CD4-positive, alpha-beta memory T cell (primary cell): ENCODE results near the gene TSHZ2. TPM values are rescaled to one million over a fixed set of nuclear protein-coding genes. Genes with fewer than 3 reads are reported as not detected.

ENCODE experiments used
- CTCF ChIA-PET: fragments of 350-600 bp; sonication (Branson Sonifier 250); formaldehyde crosslinking; loops from one replicate; lab custom pipeline; 2021; ENCODE audit warnings: inconsistent platforms; ENCODE audit not compliant: partially characterized antibody; lab: Charles Lee
- POLR2A ChIA-PET: fragments of 350-600 bp; sonication (Branson Sonifier 250); formaldehyde crosslinking; loops from one replicate; lab custom pipeline; 2021; ENCODE audit not compliant: partially characterized antibody; lab: Charles Lee
- DNase-seq, 5 donors: peaks; one replicate each; pipeline versions ENCODE4 v3.0.0 to v3.0.0-alpha.2; 2020 to 2022; ENCODE audit warnings: mixed read lengths in 1 of 5
- H3K27ac ChIP-seq: one replicate; pipeline ENCODE4 v1.7.0; 2013; ENCODE audit warnings: low read depth, low read length
- H3K27me3 ChIP-seq: 2 replicates; pipeline ENCODE4 v1.7.0; 2013; ENCODE audit warnings: mild to moderate bottlenecking, low read length, moderate library complexity; ENCODE audit not compliant: insufficient read depth
- H3K36me3 ChIP-seq: 2 replicates; pipeline ENCODE4 v1.7.0; 2013; ENCODE audit warnings: mild to moderate bottlenecking, low read length, moderate library complexity; ENCODE audit not compliant: insufficient read depth
- H3K4me1 ChIP-seq: 2 replicates; pipeline ENCODE4 v1.7.0; 2013; ENCODE audit warnings: mild to moderate bottlenecking, low read length, moderate library complexity; ENCODE audit not compliant: insufficient read depth
- H3K4me3 ChIP-seq, 2 donors: one replicate each; pipeline ENCODE4 v1.7.0; 2013; ENCODE audit warnings: low read length in 2 of 2, mild to moderate bottlenecking in 1 of 2
- H3K9me3 ChIP-seq, 2 donors: one replicate each; pipeline ENCODE4 v1.7.0; 2013; ENCODE audit warnings: low read length in 2 of 2, control low read depth in 1 of 2; ENCODE audit not compliant: control insufficient read depth in 1 of 2
- H3K27ac Mint-ChIP-seq, 7 donors: one replicate each; pipeline ENCODE4 v1.8.0; 2020 to 2021; ENCODE audit warnings: mixed read lengths in 7 of 7, mild to moderate bottlenecking in 6 of 7, inconsistent platforms in 3 of 7, moderate library complexity in 3 of 7
- H3K27me3 Mint-ChIP-seq, 2 donors: one replicate each; pipeline ENCODE4 v1.8.0; 2020 to 2021; ENCODE audit warnings: mixed read lengths in 2 of 2
- H3K36me3 Mint-ChIP-seq, 2 donors: one replicate each; pipeline ENCODE4 v1.8.0; 2020 to 2021; ENCODE audit warnings: mixed read lengths in 2 of 2, inconsistent platforms in 1 of 2, mild to moderate bottlenecking in 1 of 2
- H3K4me1 Mint-ChIP-seq, 4 donors: one replicate each; pipeline ENCODE4 v1.8.0; 2020 to 2021; ENCODE audit warnings: mixed read lengths in 4 of 4, mild to moderate bottlenecking in 1 of 4
- H3K4me3 Mint-ChIP-seq, 8 donors: one replicate each; pipeline ENCODE4 v1.8.0; 2020 to 2021; ENCODE audit warnings: mixed read lengths in 8 of 8, mild to moderate bottlenecking in 7 of 8, moderate library complexity in 6 of 8, inconsistent platforms in 3 of 8
- H3K9me3 Mint-ChIP-seq, 8 donors: one replicate each; pipeline ENCODE4 v1.8.0; 2020 to 2021; ENCODE audit warnings: mixed read lengths in 8 of 8, mild to moderate bottlenecking in 5 of 8, inconsistent platforms in 3 of 8, moderate library complexity in 1 of 8
- intact Hi-C: fragments of 100-400 bp; cut with micrococcal nuclease; formaldehyde crosslinking; loops from one replicate; pipeline ENCODE4 v1.15.1; 2023
- polyA plus RNA-seq, 2 donors: library from polyadenylated mRNA; unstranded; fragments of 300-500 nt; fragmentation: Illumina TruSeq; gene quantifications; one replicate each; pipeline ENCODE4 v1.2.3, GENCODE V29; 2021
- total RNA-seq, 2 experiments: library from RNA; stranded (reverse); gene quantifications; one replicate each; pipeline ENCODE4 v1.2.3, GENCODE V29; 2021

The TSHZ2 gene
- total and polyA plus RNA-seq, 4 experiments from 2014 or later = 2.3 to 31.8 (median 17.1) TPM

DNA sequence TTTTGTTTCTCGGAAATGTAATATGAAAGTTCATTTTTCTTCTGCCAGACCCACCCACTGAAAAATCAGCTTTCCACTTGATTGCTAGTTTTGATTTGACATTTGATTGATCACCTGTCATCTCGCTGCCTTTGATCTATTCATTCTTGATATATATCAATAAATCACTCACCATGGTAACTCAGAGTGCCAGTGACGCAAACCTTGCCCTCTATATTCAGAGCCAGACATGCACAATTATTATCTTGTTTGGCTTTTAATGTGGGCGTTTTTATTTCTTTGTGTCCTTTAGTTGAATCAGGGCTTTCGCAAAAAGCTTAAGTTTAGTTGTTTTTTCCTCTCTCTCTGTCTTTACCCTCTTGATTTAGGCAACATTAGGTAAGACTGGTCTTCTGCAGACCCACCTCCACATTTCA is 2.0 kb downstream of the TSHZ2 start:
- Histone ChIP-seq H3K4me1 (peaks cover 44% of the 10 kb centered on the region), H3K36me3 (no peaks in the 10 kb centered on the region), H3K9me3 (no peaks in the 10 kb centered on the region), H3K27ac (peak overlapping the region; percentile 71), H3K27me3 (no peaks in the 10 kb centered on the region), H3K4me3 (peak overlapping the region; percentile 26 to 63)
- peaks cover 5 to 30% of the 10 kb centered on the region in 2 donors for H3K27me3 Mint-ChIP-seq
- intact Hi-C loops = loop anchor here (2.0 to 10.0 kb wide), 4 partner anchors 48 to 973 kb away; no protein-coding TSS in a partner anchor
- POLR2A ChIA-PET = interaction anchor here (0.9 to 5.7 kb wide), 8 partner anchors 9 to 569 kb away, joined by 3 to 111 read pairs (median 5); no protein-coding TSS in a partner anchor
- H3K36me3 Mint-ChIP-seq = peaks cover 0 to 10% of the 10 kb centered on the region in 2 donors
- peak; percentile 40 to 76 (median 65) for DNase-seq
- H3K27ac Mint-ChIP-seq = peak overlapping the region; percentile 89 to 98 (median 96)
- peaks cover 15 to 65% (median 37%) of the 10 kb centered on the region in 4 donors for H3K4me1 Mint-ChIP-seq
- H3K4me3 Mint-ChIP-seq = peak overlapping the region; percentile 91 to 98 (median 96)
- CTCF ChIA-PET = interaction anchor here (3.4 kb wide), 1 partner anchor 28 kb away, joined by 21 read pairs; no protein-coding TSS in a partner anchor
- peaks cover 0 to 3% (median 0%) of the 10 kb centered on the region in 8 donors for H3K9me3 Mint-ChIP-seq

DNA sequence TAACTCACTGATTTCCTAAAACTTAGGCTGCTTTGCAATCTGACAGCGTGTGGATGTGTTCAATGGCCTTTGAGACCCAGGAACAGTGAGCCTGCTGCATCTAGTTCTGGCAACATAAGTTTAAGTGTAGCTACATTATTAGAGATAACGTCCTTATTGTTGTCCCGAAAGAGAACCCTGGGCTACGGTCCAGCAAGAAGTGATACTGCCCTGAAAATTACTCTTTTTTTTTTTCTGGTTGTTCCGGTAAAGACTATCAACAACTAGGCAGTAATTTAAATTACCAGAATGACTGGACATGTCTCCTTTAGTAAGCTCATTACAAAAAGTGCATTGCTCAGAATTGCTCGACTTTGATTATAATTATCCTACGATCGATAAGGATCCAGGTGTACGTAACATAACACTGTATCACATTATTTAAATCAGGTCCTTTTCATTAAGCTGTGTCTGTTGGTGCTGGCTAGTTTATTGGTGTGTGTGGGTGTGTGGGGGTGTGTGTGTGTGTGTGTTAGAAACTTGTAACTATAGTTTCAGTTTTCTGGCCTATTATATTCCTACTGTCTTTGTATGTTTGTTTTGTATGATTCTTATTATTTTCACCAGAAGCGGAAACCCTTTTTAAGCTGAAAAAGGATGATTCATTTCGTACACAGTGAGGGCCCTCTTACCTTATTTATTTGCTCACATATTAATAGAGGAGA is 3.0 kb downstream of the TSHZ2 start:
- Histone ChIP-seq H3K27ac (peak overlapping the region; percentile 71), H3K27me3 (no peaks in the 10 kb centered on the region), H3K4me3 (peak overlapping the region in 1 of 2 donors; percentile 33), H3K9me3 (no peaks in the 10 kb centered on the region), H3K36me3 (no peaks in the 10 kb centered on the region), H3K4me1 (peaks cover 51% of the 10 kb centered on the region)
- ChIA-PET CTCF (interaction anchor here (0.8 to 3.4 kb wide), 2 partner anchors 27 to 565 kb away, joined by 3 to 21 read pairs; no protein-coding TSS in a partner anchor), POLR2A (interaction anchor here (0.7 to 5.7 kb wide), 7 partner anchors 8 to 565 kb away, joined by 3 to 111 read pairs (median 5); no protein-coding TSS in a partner anchor)
- peaks cover 5 to 30% of the 10 kb centered on the region in 2 donors for H3K27me3 Mint-ChIP-seq
- intact Hi-C loops = loop anchor here (1.0 to 10.0 kb wide), 3 partner anchors 26 to 662 kb away; no protein-coding TSS in a partner anchor
- peaks cover 20 to 66% (median 39%) of the 10 kb centered on the region in 4 donors for H3K4me1 Mint-ChIP-seq
- H3K27ac Mint-ChIP-seq = peak overlapping the region; percentile 71 to 98 (median 95)
- peaks cover 0 to 10% of the 10 kb centered on the region in 2 donors for H3K36me3 Mint-ChIP-seq
- H3K4me3 Mint-ChIP-seq = peak overlapping the region; percentile 59 to 98 (median 96)
- peaks cover 0 to 3% (median 0%) of the 10 kb centered on the region in 8 donors for H3K9me3 Mint-ChIP-seq
- DNase-seq = peak; percentile 15 to 61 (median 31)

DNA sequence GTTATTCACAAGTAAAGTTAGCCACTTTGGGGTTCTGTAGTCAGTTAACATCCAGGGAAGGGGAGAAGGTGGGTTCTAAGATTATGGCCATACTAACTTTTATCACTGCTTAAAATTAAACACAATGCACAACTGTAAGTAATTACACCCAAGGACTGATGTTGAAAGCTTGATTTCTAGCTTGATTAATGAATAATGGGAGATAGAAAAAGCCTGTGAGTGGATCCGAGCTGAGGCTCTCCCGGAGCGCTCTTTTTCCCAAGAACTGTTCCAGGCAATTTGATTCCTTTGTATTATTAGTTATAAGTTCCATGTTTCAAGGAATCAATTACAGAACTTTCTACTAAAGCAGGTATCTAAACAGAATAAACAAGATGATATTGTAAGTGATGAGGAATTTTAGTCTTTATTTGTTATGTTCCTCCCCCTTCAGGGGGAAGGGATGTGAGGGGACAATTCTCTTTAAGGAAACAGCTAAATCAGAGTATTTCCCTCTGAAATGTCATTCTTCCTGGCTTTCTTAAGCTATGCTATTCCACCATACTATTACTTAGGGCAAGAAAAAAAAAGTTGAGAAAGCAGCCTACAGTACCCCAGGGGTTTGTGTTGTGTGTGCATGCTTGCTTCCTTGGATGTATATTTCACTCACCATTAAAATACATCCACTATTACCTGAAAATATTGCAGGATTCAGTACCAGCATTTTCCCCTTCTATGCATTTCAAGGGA is 3.8 kb downstream of the TSHZ2 start:
- H3K27ac ChIP-seq = peak overlapping the region; percentile 71
- H3K9me3 Mint-ChIP-seq = peaks cover 0 to 3% (median 0%) of the 10 kb centered on the region in 8 donors
- peak overlapping the region in 1 of 2 donors; percentile 33 for H3K4me3 ChIP-seq
- POLR2A ChIA-PET = interaction anchor here (0.9 to 5.7 kb wide), 5 partner anchors 9 to 566 kb away, joined by 3 to 111 read pairs (median 5); no protein-coding TSS in a partner anchor
- H3K36me3 Mint-ChIP-seq = peaks cover 0 to 10% of the 10 kb centered on the region in 2 donors
- H3K4me1 Mint-ChIP-seq = peaks cover 20 to 65% (median 39%) of the 10 kb centered on the region in 4 donors
- no peak for DNase-seq
- no peaks in the 10 kb centered on the region for H3K9me3 ChIP-seq
- H3K4me1 ChIP-seq = peaks cover 51% of the 10 kb centered on the region
- H3K36me3 ChIP-seq = no peaks in the 10 kb centered on the region
- peak overlapping the region; percentile 71 to 98 (median 95) for H3K27ac Mint-ChIP-seq
- CTCF ChIA-PET = interaction anchor here (0.8 to 3.4 kb wide), 2 partner anchors 26 to 566 kb away, joined by 3 to 21 read pairs; no protein-coding TSS in a partner anchor
- intact Hi-C loops = loop anchor here (1.0 to 10.0 kb wide), 3 partner anchors 25 to 663 kb away; no protein-coding TSS in a partner anchor
- peak overlapping the region; percentile 59 to 98 (median 96) for H3K4me3 Mint-ChIP-seq
- no peaks in the 10 kb centered on the region for H3K27me3 ChIP-seq
- H3K27me3 Mint-ChIP-seq = peaks cover 5 to 28% of the 10 kb centered on the region in 2 donors

DNA sequence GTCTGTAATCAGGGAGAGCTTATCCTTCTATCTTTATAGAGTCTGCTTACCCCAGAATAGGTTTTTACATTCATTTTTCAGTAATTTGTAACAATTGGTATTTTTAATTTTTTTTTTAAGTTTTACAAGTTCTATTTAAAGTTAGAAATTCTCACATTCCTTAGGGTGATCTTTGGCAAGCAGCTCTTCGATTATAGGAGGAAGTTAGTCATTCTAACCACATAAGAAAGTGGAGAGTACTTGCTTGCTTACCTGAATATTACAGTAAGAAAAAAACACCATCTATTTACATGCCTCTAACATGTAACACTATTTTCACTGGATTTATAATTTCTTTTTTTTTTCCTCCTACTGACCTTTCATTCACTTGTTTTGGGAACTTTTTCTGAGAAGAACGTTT is 6.7 kb downstream of the TSHZ2 start:
- intact Hi-C loops = loop anchor here (10.0 kb wide), 1 partner anchor 574 kb away; no protein-coding TSS in a partner anchor
- peaks cover 0 to 3% (median 0%) of the 10 kb centered on the region in 8 donors for H3K9me3 Mint-ChIP-seq
- H3K27ac ChIP-seq = no peak overlapping the region
- no peak overlapping the region for H3K4me3 ChIP-seq
- H3K27me3 Mint-ChIP-seq = peaks cover 0 to 19% of the 10 kb centered on the region in 2 donors
- peak overlapping the region in 5 of 7 donors; percentile 1 to 87 (median 70) for H3K27ac Mint-ChIP-seq
- no peaks in the 10 kb centered on the region for H3K27me3 ChIP-seq
- ChIA-PET CTCF (no interaction called here), POLR2A (interaction anchor here (0.6 to 2.4 kb wide), 5 partner anchors 8 to 569 kb away, joined by 3 to 17 read pairs (median 5); no protein-coding TSS in a partner anchor)
- H3K36me3 Mint-ChIP-seq = peaks cover 0 to 3% of the 10 kb centered on the region in 2 donors
- H3K4me1 ChIP-seq = peaks cover 44% of the 10 kb centered on the region
- peaks cover 13 to 41% (median 30%) of the 10 kb centered on the region in 4 donors for H3K4me1 Mint-ChIP-seq
- peak in 1 of 5 donors; percentile 11 for DNase-seq
- peak overlapping the region; percentile 22 to 67 (median 52) for H3K4me3 Mint-ChIP-seq
- H3K36me3 ChIP-seq = no peaks in the 10 kb centered on the region
- H3K9me3 ChIP-seq = no peaks in the 10 kb centered on the region

GRCh38 chr20:52981051-52981450 is 8.9 kb downstream of the TSHZ2 start:
- H3K4me3 ChIP-seq = no peak overlapping the region
- no peak overlapping the region for H3K27ac Mint-ChIP-seq
- no peak for DNase-seq
- H3K9me3 ChIP-seq = no peaks in the 10 kb centered on the region
- no peaks in the 10 kb centered on the region for H3K36me3 ChIP-seq
- ChIA-PET CTCF (no interaction called here), POLR2A (interaction anchor here (0.7 kb wide), 1 partner anchor 17 kb away, joined by 3 read pairs; no protein-coding TSS in a partner anchor)
- peaks cover 0 to 11% of the 10 kb centered on the region in 2 donors for H3K27me3 Mint-ChIP-seq
- peaks cover 0 to 3% (median 0%) of the 10 kb centered on the region in 8 donors for H3K9me3 Mint-ChIP-seq
- H3K27me3 ChIP-seq = no peaks in the 10 kb centered on the region
- peak overlapping the region in 1 of 8 donors; percentile 24 for H3K4me3 Mint-ChIP-seq
- H3K4me1 Mint-ChIP-seq = peaks cover 15 to 29% (median 24%) of the 10 kb centered on the region in 4 donors
- H3K27ac ChIP-seq = no peak overlapping the region
- H3K36me3 Mint-ChIP-seq = peaks cover 3 to 5% of the 10 kb centered on the region in 2 donors
- intact Hi-C loops = no loop called here
- peaks cover 33% of the 10 kb centered on the region for H3K4me1 ChIP-seq

- H3K27me3 Mint-ChIP-seq = peaks cover 0 to 9% of the 10 kb centered on the region in 2 donors
- peaks cover 3 to 5% of the 10 kb centered on the region in 2 donors for H3K36me3 Mint-ChIP-seq
- H3K27ac Mint-ChIP-seq = peak overlapping the region in 6 of 7 donors; percentile 17 to 57 (median 40)
- Histone ChIP-seq H3K4me3 (no peak overlapping the region), H3K9me3 (no peaks in the 10 kb centered on the region), H3K36me3 (no peaks in the 10 kb centered on the region), H3K4me1 (peaks cover 9% of the 10 kb centered on the region), H3K27ac (no peak overlapping the region), H3K27me3 (no peaks in the 10 kb centered on the region)
- peak in 1 of 5 donors; percentile 5 for DNase-seq
- H3K4me3 Mint-ChIP-seq = peak overlapping the region; percentile 49 to 82 (median 66)
- peaks cover 8 to 17% (median 11%) of the 10 kb centered on the region in 4 donors for H3K4me1 Mint-ChIP-seq
- POLR2A ChIA-PET = interaction anchor here (0.5 to 1.2 kb wide), 2 partner anchors 10 to 17 kb away, joined by 3 to 5 read pairs; no protein-coding TSS in a partner anchor
- H3K9me3 Mint-ChIP-seq = no peaks in the 10 kb centered on the region
- CTCF ChIA-PET = no interaction called here
- intact Hi-C loops = no loop called here
These were observed 11.7 kb downstream of the TSHZ2 start for GRCh38 chr20:52983726-52984450.
